Endodermal cell (in vitro differentiated cells): ENCODE results near the gene USP48. TPM values are rescaled to one million over a fixed set of nuclear protein-coding genes. Genes with fewer than 3 reads are reported as not detected.

Source experiments
- DNase-seq: peaks from one replicate; pipeline ENCODE4 v3.0.0-alpha.2; 2017
- H3K27ac ChIP-seq: 2 replicates; pipeline ENCODE4 v1.5.1; 2013; ENCODE audit warnings: mild to moderate bottlenecking, low read depth, low read length, moderate library complexity
- H3K27me3 ChIP-seq: 2 replicates; pipeline ENCODE4 v1.6.1; 2013; ENCODE audit warnings: mild to moderate bottlenecking, low read length, moderate library complexity; ENCODE audit not compliant: insufficient read depth, control insufficient read depth, poor library complexity, severe bottlenecking
- H3K36me3 ChIP-seq: 2 replicates; pipeline ENCODE4 v1.7.0; 2013; ENCODE audit warnings: mild to moderate bottlenecking, low read length, moderate library complexity; ENCODE audit not compliant: control insufficient read depth, insufficient read depth
- H3K4me1 ChIP-seq: one replicate; pipeline ENCODE4 v1.7.0; 2013; ENCODE audit warnings: low read length; ENCODE audit not compliant: control insufficient read depth, insufficient read depth
- H3K4me3 ChIP-seq: 2 replicates; pipeline ENCODE4 v1.5.1; 2013; ENCODE audit warnings: mild to moderate bottlenecking, low read length, moderate library complexity
- H3K9ac ChIP-seq: 2 replicates; pipeline ENCODE4 v1.6.1; 2013; ENCODE audit warnings: mild to moderate bottlenecking, low read length, moderate library complexity; ENCODE audit not compliant: poor library complexity, severe bottlenecking; ENCODE audit errors: extremely low read depth
- H3K9me3 ChIP-seq: 2 replicates; pipeline ENCODE4 v1.6.1; 2013; ENCODE audit warnings: mild to moderate bottlenecking, low read length, moderate library complexity; ENCODE audit not compliant: control insufficient read depth
- H3K27ac Mint-ChIP-seq: 2 replicates; pipeline ENCODE4 v1.8.0; 2020; ENCODE audit warnings: mixed read lengths
- H3K27me3 Mint-ChIP-seq: 2 replicates; pipeline ENCODE4 v1.8.0; 2021; ENCODE audit warnings: mild to moderate bottlenecking, mixed read lengths; ENCODE audit not compliant: insufficient read depth
- H3K36me3 Mint-ChIP-seq: 2 replicates; pipeline ENCODE4 v1.8.0; 2020; ENCODE audit warnings: low read depth, mixed read lengths
- H3K4me1 Mint-ChIP-seq: 2 replicates; pipeline ENCODE4 v1.8.0; 2020; ENCODE audit warnings: mixed read lengths
- H3K4me3 Mint-ChIP-seq: 2 replicates; pipeline ENCODE4 v1.8.0; 2020; ENCODE audit warnings: mild to moderate bottlenecking, moderate library complexity, mixed read lengths
- H3K9me3 Mint-ChIP-seq: 2 replicates; pipeline ENCODE4 v1.8.0; 2020; ENCODE audit warnings: mild to moderate bottlenecking, mixed read lengths
- WGBS, 2 experiments: methylation state at CpG; one replicate each; pipeline versions ENCODE4 v1.1.5 to v1.1.7; 2013; ENCODE audit warnings: missing lambda C conversion rate in 2 of 2, mixed read lengths in 1 of 2; ENCODE audit not compliant: insufficient coverage in 1 of 2, insufficient read length in 1 of 2; 5-methylcytosine and 5-hydroxymethylcytosine counted together
- total RNA-seq, 2 donors: library from RNA; stranded (reverse); fragmentation: NEBNext Ultra II Directional in 1 of 2; extraction: Animal tissue kit (Norgen Biotek cat#: 25700) in 1 of 2; gene quantifications; 2 replicates in 1 of 2; 3 replicates in 1 of 2; pipeline ENCODE4 v1.2.1, GENCODE V29; 2021
- TF ChIP-seq, protein P1 (sequence below): fragments of 200-600 bp; sonication (generic); conservative IDR thresholded peaks from 2 replicates; pipeline ENCODE4 v1.5.0; 2021; ENCODE audit warnings: antibody characterized with exemption, mild to moderate bottlenecking

USP48 gene
- total RNA-seq, 2 donors from 2014 or later, result 73.8 to 78.6 TPM

GRCh38 chr1:21687081-21687529 is 95.8 kb downstream of the USP48 start:
- peak; percentile 21 for DNase-seq
- Histone ChIP-seq H3K9me3 (peaks cover 6% of the 10 kb centered on the region), H3K36me3 (peaks cover 78% of the 10 kb centered on the region), H3K4me1 (no peaks in the 10 kb centered on the region), H3K9ac (no peak overlapping the region), H3K27ac (no peak overlapping the region), H3K27me3 (no peaks in the 10 kb centered on the region), H3K4me3 (no peak overlapping the region)
- Mint-ChIP-seq H3K27ac (peak overlapping the region; percentile 19), H3K4me3 (no peak overlapping the region), H3K36me3 (peaks cover 70% of the 10 kb centered on the region), H3K9me3 (peaks cover 6% of the 10 kb centered on the region), H3K4me1 (no peaks in the 10 kb centered on the region), H3K27me3 (no peaks in the 10 kb centered on the region)
- TF ChIP-seq, protein P1, sequence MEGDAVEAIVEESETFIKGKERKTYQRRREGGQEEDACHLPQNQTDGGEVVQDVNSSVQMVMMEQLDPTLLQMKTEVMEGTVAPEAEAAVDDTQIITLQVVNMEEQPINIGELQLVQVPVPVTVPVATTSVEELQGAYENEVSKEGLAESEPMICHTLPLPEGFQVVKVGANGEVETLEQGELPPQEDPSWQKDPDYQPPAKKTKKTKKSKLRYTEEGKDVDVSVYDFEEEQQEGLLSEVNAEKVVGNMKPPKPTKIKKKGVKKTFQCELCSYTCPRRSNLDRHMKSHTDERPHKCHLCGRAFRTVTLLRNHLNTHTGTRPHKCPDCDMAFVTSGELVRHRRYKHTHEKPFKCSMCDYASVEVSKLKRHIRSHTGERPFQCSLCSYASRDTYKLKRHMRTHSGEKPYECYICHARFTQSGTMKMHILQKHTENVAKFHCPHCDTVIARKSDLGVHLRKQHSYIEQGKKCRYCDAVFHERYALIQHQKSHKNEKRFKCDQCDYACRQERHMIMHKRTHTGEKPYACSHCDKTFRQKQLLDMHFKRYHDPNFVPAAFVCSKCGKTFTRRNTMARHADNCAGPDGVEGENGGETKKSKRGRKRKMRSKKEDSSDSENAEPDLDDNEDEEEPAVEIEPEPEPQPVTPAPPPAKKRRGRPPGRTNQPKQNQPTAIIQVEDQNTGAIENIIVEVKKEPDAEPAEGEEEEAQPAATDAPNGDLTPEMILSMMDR, result no peak
- 92 to 93% methylated on average over 2 of the region's 2 CpGs for WGBS, 2 experiments

DNA sequence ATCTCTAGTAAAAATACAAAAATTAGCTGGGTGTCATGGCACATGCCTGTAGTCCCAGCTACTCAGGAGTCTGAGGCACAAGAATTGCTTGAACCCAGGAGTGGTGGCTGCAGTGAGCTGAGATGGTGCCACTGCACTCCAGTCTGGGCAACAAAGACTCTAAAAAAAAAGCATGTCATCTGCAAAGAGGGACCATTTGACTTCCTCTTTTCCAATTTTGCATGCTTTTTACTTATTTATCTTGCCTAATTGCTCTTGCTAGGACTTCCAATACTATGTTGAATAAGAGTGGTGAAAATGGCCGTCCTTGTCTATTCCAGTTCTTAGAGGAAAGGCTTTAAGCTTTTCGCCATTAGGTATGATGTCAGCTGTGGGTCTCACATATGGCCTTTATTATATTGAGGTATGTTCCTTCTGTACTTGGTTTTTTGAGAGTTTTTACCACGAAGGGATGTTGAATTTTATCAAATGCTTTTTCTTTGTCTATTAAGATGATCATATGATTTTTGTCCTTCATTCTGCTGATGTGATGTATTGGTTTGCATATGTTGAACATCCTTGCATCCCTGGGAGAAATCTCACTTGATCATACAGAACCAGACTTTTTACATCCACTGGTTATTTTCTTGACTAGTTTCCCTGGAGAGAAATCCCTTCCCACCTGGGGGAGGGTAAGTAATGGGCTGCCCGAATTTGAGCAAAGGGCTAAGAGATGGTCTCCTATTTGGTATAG is 96.8 kb downstream of the USP48 start:
- H3K4me1 Mint-ChIP-seq, result no peaks in the 10 kb centered on the region
- WGBS, 2 experiments, result 98 to 100% methylated on average over 2 to 4 of the region's 4 CpGs
- peaks cover 81% of the 10 kb centered on the region for H3K36me3 ChIP-seq
- H3K9ac ChIP-seq, result no peak overlapping the region
- no peak overlapping the region for H3K27ac ChIP-seq
- no peak overlapping the region for H3K4me3 ChIP-seq
- no peaks in the 10 kb centered on the region for H3K4me1 ChIP-seq
- H3K27me3 ChIP-seq, result no peaks in the 10 kb centered on the region
- peaks cover 70% of the 10 kb centered on the region for H3K36me3 Mint-ChIP-seq
- no peak overlapping the region for H3K4me3 Mint-ChIP-seq
- peak; percentile 3 for DNase-seq
- TF ChIP-seq, protein P1, result no peak
- no peak overlapping the region for H3K27ac Mint-ChIP-seq
- peaks cover 6% of the 10 kb centered on the region for H3K9me3 Mint-ChIP-seq
- H3K27me3 Mint-ChIP-seq, result no peaks in the 10 kb centered on the region
- peaks cover 6% of the 10 kb centered on the region for H3K9me3 ChIP-seq

- WGBS, 2 experiments, result 80 to 94% methylated on average over 2 to 9 of the region's 9 CpGs
- peaks cover 77% of the 10 kb centered on the region for H3K36me3 ChIP-seq
- H3K4me3 ChIP-seq, result no peak overlapping the region
- Mint-ChIP-seq H3K9me3 (peaks cover 6% of the 10 kb centered on the region), H3K4me1 (peaks cover 9% of the 10 kb centered on the region), H3K27me3 (no peaks in the 10 kb centered on the region), H3K4me3 (no peak overlapping the region), H3K27ac (no peak overlapping the region), H3K36me3 (peaks cover 52% of the 10 kb centered on the region)
- peaks cover 6% of the 10 kb centered on the region for H3K9me3 ChIP-seq
- H3K27me3 ChIP-seq, result no peaks in the 10 kb centered on the region
- TF ChIP-seq, protein P1, result no peak
- no peak overlapping the region for H3K27ac ChIP-seq
- DNase-seq, result no peak
- H3K9ac ChIP-seq, result no peak overlapping the region
- no peaks in the 10 kb centered on the region for H3K4me1 ChIP-seq
Observed at GRCh38 chr1:21681426-21681825, 101.5 kb downstream of the USP48 start.
